ENCODE results near the gene RFK. TPM values are rescaled to one million over a fixed set of nuclear protein-coding genes. Genes with fewer than 3 reads are reported as not detected.
A peak's percentile ranks its signal among the peaks of the same experiment; 100 is the strongest.

Gene RFK
- total and polyA plus RNA-seq, 2 of the 13 experiments (the other 11 are each of a cell fraction or from before 2014, with no cell fraction given) = 18.2 to 37.2 TPM

- TF ChIP-seq ZUFSP (CRISPR knock-in tag; IDR thresholded peaks at IDR 0.05; ENCODE audit: borderline replicate concordance) (no peak), ZNF329 (CRISPR knock-in tag; IDR thresholded peaks at IDR 0.05; ENCODE audit: low read depth) (no peak), E2F5 (CRISPR knock-in tag; conservative IDR thresholded peaks at IDR 0.05) (no peak), ELF3 (CRISPR knock-in tag; IDR thresholded peaks at IDR 0.05) (peak; percentile 59; the same call in 1 of the 2 replicates), ZNF772 (CRISPR knock-in tag; IDR thresholded peaks at IDR 0.05) (no peak), ZNF687 (CRISPR knock-in tag; IDR thresholded peaks at IDR 0.05) (no peak), KAT8 (CRISPR knock-in tag; IDR thresholded peaks at IDR 0.05) (peak; percentile 71; the same call in 1 of the 2 replicates), HDAC1 (CRISPR knock-in tag; IDR thresholded peaks at IDR 0.05) (0 out of 2 replicates have a peak, but pooled peaks have one; percentile 28), ZNF883 (CRISPR knock-in tag; IDR thresholded peaks at IDR 0.05; ENCODE audit: not compliant biosample characterization) (no peak), ZFY (CRISPR knock-in tag; IDR thresholded peaks at IDR 0.05) (no peak), HDAC6 (IDR thresholded peaks at IDR 0.05; ENCODE audit: low read depth, low read length) (no peak), ZNF274 (CRISPR knock-in tag; IDR thresholded peaks at IDR 0.05) (no peak), ZSCAN30 (CRISPR knock-in tag; IDR thresholded peaks at IDR 0.05) (no peak), ZNF367 (CRISPR knock-in tag; IDR thresholded peaks at IDR 0.05; ENCODE audit: borderline replicate concordance) (no peak), ZNF558 (CRISPR knock-in tag; IDR thresholded peaks at IDR 0.05; ENCODE audit: borderline replicate concordance) (no peak), DNMT1 (CRISPR knock-in tag; IDR thresholded peaks at IDR 0.05) (no peak), ZBTB34 (CRISPR knock-in tag; IDR thresholded peaks at IDR 0.05) (no peak), ZNF629 (CRISPR knock-in tag; conservative IDR thresholded peaks at IDR 0.05) (no peak), THAP8 (CRISPR knock-in tag; IDR thresholded peaks at IDR 0.05; ENCODE audit: borderline replicate concordance) (no peak), DMAP1 (CRISPR knock-in tag; IDR thresholded peaks at IDR 0.05) (no peak), RFXAP (CRISPR knock-in tag; IDR thresholded peaks at IDR 0.05; ENCODE audit: borderline replicate concordance) (no peak)
Measured at GRCh38 chr9:76423216-76424177, 29.3 kb upstream of the RFK start (continued).

All from HepG2 (cell line).